ENCODE data around the gene IGF2BP3. TPM values are rescaled to one million over a fixed set of nuclear protein-coding genes. Genes with fewer than 3 reads are reported as not detected.

The IGF2BP3 gene
- total RNA-seq, 2 donors from 2014 or later = 0.24 to 1.2 TPM

DNA sequence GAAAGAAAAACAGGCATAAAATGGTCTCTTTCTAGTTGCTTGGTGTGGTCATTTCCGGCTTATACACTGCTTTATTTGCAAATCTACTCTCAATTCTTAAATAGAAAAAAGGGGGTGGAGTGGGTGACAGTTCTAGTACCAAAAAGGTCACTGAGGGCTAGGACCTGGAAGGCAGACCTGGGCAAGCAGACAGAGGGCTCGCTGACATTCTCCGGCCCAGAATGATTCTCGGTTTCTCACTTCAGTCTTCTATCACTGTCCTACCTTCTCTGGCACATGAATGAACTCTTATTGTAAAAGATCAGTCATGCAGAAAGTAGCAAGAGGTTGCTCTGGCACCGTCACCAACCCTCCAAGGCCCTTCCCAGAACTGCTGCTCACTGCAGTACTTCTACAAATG lies 117.1 kb downstream of the IGF2BP3 start:
- Histone ChIP-seq H3K27ac (no peak overlapping the region), H3K4me1 (no peaks in the 10 kb centered on the region), H3K9ac (ENCODE audit: low read depth in 2 of 2, low read length in 2 of 2) (no peak overlapping the region), H3K36me3 (no peaks in the 10 kb centered on the region), H3K9me3 (no peaks in the 10 kb centered on the region), H3K4me3 (no peak overlapping the region), H3K27me3 (no peaks in the 10 kb centered on the region)
- TF ChIP-seq, protein P1, sequence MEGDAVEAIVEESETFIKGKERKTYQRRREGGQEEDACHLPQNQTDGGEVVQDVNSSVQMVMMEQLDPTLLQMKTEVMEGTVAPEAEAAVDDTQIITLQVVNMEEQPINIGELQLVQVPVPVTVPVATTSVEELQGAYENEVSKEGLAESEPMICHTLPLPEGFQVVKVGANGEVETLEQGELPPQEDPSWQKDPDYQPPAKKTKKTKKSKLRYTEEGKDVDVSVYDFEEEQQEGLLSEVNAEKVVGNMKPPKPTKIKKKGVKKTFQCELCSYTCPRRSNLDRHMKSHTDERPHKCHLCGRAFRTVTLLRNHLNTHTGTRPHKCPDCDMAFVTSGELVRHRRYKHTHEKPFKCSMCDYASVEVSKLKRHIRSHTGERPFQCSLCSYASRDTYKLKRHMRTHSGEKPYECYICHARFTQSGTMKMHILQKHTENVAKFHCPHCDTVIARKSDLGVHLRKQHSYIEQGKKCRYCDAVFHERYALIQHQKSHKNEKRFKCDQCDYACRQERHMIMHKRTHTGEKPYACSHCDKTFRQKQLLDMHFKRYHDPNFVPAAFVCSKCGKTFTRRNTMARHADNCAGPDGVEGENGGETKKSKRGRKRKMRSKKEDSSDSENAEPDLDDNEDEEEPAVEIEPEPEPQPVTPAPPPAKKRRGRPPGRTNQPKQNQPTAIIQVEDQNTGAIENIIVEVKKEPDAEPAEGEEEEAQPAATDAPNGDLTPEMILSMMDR (IDR thresholded peaks at IDR 0.05) = no peak
- intact Hi-C loops (cut with DNase I) = no loop called here
- no peak for DNase-seq

DNA sequence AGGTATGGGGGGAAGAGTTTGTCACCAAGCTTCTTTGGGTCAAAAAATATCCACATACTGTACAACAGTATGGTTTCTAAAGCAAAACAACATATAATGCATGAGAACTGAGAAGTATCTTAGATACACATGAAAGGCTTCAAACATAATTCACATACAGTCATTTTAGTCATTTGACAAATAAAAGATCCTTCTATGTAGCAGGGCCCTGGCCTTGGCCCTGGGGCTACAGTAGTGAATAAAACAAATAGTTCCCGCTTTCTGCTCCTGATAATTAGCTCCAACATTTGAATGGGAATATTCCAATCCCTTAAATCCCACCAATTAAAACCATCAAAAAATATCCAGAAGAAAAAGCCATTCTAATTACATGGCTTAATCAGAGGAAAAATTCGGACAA lies 119.8 kb downstream of the IGF2BP3 start:
- Histone ChIP-seq H3K9me3 (no peaks in the 10 kb centered on the region), H3K9ac (ENCODE audit: low read depth in 2 of 2, low read length in 2 of 2) (no peak overlapping the region), H3K27ac (no peak overlapping the region), H3K4me1 (no peaks in the 10 kb centered on the region), H3K27me3 (no peaks in the 10 kb centered on the region), H3K36me3 (no peaks in the 10 kb centered on the region), H3K4me3 (no peak overlapping the region)
- TF ChIP-seq, protein P1 (IDR thresholded peaks at IDR 0.05) = no peak
- no peak for DNase-seq
- intact Hi-C loops (cut with DNase I) = no loop called here

DNA sequence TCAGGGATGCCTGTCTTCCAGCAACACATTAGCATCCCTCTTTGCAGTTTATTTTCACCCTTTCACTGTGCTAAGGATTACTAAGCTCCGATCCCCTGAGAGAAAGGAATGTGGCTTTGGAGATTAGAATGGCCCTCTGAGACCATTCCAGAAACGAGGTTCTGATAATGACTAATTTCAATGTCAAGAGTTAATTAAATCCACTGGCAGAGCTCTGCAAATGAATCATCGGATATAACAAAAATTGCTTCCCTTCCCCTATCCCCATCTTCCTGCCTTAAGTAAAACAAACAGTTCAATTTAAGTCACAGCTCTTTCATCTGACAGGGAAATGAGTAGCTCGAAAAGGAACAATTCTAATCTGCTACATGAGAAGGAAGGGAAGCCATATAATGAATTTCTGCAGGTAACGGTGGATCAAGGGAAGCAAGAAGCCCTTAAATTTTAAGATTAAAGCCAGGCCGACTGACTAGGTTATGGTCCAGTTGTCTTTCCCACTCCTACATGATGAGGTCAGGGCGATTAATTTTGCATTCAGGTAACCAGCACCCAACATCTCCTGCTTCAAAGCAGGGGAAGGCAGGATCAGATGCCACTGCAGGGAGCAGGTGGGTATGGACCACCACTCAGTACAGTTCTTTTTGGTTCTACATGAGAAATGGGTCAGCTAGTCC lies 120.7 kb downstream of the IGF2BP3 start:
- Histone ChIP-seq H3K4me1 (no peaks in the 10 kb centered on the region), H3K36me3 (no peaks in the 10 kb centered on the region), H3K27me3 (no peaks in the 10 kb centered on the region), H3K27ac (no peak overlapping the region), H3K4me3 (no peak overlapping the region), H3K9ac (ENCODE audit: low read depth in 2 of 2, low read length in 2 of 2) (no peak overlapping the region), H3K9me3 (no peaks in the 10 kb centered on the region)
- TF ChIP-seq, protein P1 (IDR thresholded peaks at IDR 0.05) = no peak
- no peak for DNase-seq
- intact Hi-C loops (cut with DNase I) = no loop called here

DNA sequence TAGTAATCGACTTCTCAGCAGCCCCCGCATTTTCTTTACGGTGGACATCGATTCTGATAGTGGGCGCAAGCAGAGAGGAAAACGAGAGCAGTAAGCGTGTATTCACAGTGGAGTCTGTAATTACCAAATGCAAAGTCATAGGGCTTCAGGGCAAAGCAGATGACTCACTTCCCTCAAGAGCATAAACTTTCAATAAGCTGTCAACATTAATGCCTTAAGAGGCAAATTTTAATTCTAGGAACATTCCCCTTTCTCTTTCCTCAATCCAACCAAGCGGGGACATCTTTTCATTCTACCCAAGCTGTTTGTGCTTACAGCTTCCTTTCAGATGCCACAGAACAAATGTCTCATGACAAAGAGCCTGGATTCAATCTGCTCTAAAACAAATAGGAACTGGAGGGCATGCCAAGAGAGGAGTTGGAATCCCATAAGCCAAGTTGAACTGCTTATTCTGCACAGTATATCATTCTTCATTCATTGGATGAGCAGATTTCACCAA lies 122.6 kb downstream of the IGF2BP3 start:
- no peak for DNase-seq
- TF ChIP-seq, protein P1 (IDR thresholded peaks at IDR 0.05) = no peak
- Histone ChIP-seq H3K27me3 (no peaks in the 10 kb centered on the region), H3K36me3 (no peaks in the 10 kb centered on the region), H3K9me3 (no peaks in the 10 kb centered on the region), H3K4me1 (no peaks in the 10 kb centered on the region), H3K27ac (no peak overlapping the region), H3K4me3 (no peak overlapping the region), H3K9ac (ENCODE audit: low read depth in 2 of 2, low read length in 2 of 2) (no peak overlapping the region)
- intact Hi-C loops (cut with DNase I) = no loop called here

DNA sequence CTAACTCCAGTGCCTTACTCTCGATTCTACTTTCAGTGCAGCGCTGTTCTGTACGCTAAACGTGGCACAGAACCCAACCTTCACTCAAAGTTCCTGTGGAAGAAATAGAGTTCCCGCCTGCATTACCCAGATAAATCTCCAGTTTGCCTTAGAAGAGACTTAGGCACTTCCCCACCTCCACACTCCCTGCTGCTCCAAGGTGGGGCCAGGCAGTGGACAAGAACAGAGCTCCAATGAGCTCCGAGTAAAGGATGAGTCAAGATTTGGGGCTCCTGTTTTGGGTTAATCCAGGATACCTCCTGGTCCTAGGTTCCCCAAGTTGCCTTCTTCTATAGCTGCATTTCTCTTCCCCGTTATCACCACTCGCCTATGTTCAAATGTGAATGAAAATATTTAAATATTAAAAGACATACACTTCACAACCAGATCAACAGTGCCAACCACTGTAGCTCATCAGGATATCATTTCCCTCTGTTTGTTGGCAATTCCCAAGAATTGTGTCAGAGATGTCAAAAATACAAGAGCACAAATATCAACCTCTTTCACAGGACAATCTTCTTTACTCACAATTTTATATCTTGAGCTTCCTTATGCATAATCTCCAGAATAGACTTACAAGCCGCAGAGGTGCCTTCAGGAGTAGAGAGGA lies 123.1 kb downstream of the IGF2BP3 start:
- H3K4me1 ChIP-seq = no peaks in the 10 kb centered on the region
- no peak overlapping the region for H3K9ac ChIP-seq (ENCODE audit: low read depth in 2 of 2, low read length in 2 of 2)
- intact Hi-C loops (cut with DNase I) = no loop called here
- H3K27ac ChIP-seq = no peak overlapping the region
- H3K27me3 ChIP-seq = no peaks in the 10 kb centered on the region
- no peaks in the 10 kb centered on the region for H3K9me3 ChIP-seq
- H3K4me3 ChIP-seq = no peak overlapping the region
- TF ChIP-seq, protein P1 (IDR thresholded peaks at IDR 0.05) = no peak
- H3K36me3 ChIP-seq = no peaks in the 10 kb centered on the region
- no peak for DNase-seq
